ENCODE results near the gene DCPS.
"Not testable (repeated sequence)": the region's sequence is repeated elsewhere in the genome, so short reads cannot be mapped to it uniquely, and the experiment has no call there.

Gene DCPS

GRCh38 chr11:126358763-126359160 lies 54.9 kb downstream of the DCPS start:
- DNase-seq (ENCODE audit: low read depth in 1 of 2, low spot score in 1 of 2), result no peak

GRCh38 chr11:126359431-126360048 lies 55.7 kb downstream of the DCPS start:
- DNase-seq (ENCODE audit: low read depth in 1 of 2, low spot score in 1 of 2), result no peak

GRCh38 chr11:126360049-126360446 lies 56.2 kb downstream of the DCPS start:
- no peak for DNase-seq (ENCODE audit: low read depth in 1 of 2, low spot score in 1 of 2)

GRCh38 chr11:126361400-126361799 lies 57.5 kb downstream of the DCPS start:
- DNase-seq (ENCODE audit: low read depth in 1 of 2, low spot score in 1 of 2), result no peak

- no peak for DNase-seq (ENCODE audit: low read depth in 1 of 2, low spot score in 1 of 2)
Observed at GRCh38 chr11:126362879-126363655, 59.2 kb downstream of the DCPS start.

GRCh38 chr11:126363706-126364248 lies 59.9 kb downstream of the DCPS start:
- no peak for DNase-seq (ENCODE audit: low read depth in 1 of 2, low spot score in 1 of 2)

GRCh38 chr11:126364735-126365134 lies 60.9 kb downstream of the DCPS start:
- DNase-seq (ENCODE audit: low read depth in 1 of 2, low spot score in 1 of 2), result not testable (repeated sequence)

GRCh38 chr11:126365508-126365907 lies 61.6 kb downstream of the DCPS start:
- not testable (repeated sequence) for DNase-seq (ENCODE audit: low read depth in 1 of 2, low spot score in 1 of 2)

GRCh38 chr11:126366064-126366822 lies 62.4 kb downstream of the DCPS start:
- DNase-seq (ENCODE audit: low read depth in 1 of 2, low spot score in 1 of 2), result no peak

- not testable (repeated sequence) for DNase-seq (ENCODE audit: low read depth in 1 of 2, low spot score in 1 of 2)
Observed at GRCh38 chr11:126366823-126367654, 63.2 kb downstream of the DCPS start.

GRCh38 chr11:126367806-126368205 lies 63.9 kb downstream of the DCPS start:
- DNase-seq (ENCODE audit: low read depth in 1 of 2, low spot score in 1 of 2), result not testable (repeated sequence)

GRCh38 chr11:126368336-126369119 lies 64.7 kb downstream of the DCPS start:
- DNase-seq (ENCODE audit: low read depth in 1 of 2, low spot score in 1 of 2), result not testable (repeated sequence)

GRCh38 chr11:126370016-126370415 lies 66.2 kb downstream of the DCPS start:
- no peak for DNase-seq (ENCODE audit: low read depth in 1 of 2, low spot score in 1 of 2)

GRCh38 chr11:126371595-126371994 lies 67.7 kb downstream of the DCPS start:
- DNase-seq (ENCODE audit: low read depth in 1 of 2, low spot score in 1 of 2), result no peak

GRCh38 chr11:126373389-126374066 lies 69.7 kb downstream of the DCPS start:
- not testable (repeated sequence) for DNase-seq (ENCODE audit: low read depth in 1 of 2, low spot score in 1 of 2)

- not testable (repeated sequence) for DNase-seq (ENCODE audit: low read depth in 1 of 2, low spot score in 1 of 2)
Observed at GRCh38 chr11:126374562-126375300, 70.9 kb downstream of the DCPS start.

- DNase-seq (ENCODE audit: low read depth in 1 of 2, low spot score in 1 of 2), result no peak
Observed at GRCh38 chr11:126375726-126376125, 71.9 kb downstream of the DCPS start.

- no peak for DNase-seq (ENCODE audit: low read depth in 1 of 2, low spot score in 1 of 2)
Observed at GRCh38 chr11:126378763-126379162, 74.9 kb downstream of the DCPS start.

- DNase-seq (ENCODE audit: low read depth in 1 of 2, low spot score in 1 of 2), result no peak
Observed at GRCh38 chr11:126380909-126381308, 77.0 kb downstream of the DCPS start.

Measured in activated CD4-positive, alpha-beta T cell treated with anti-CD3 and anti-CD28 coated beads, Interleukin-2, amount 50 U/mL, for 24 hours (primary cell).